GM21447 (cell line): ENCODE measurements around the gene NPHS1.
"Not testable (repeated sequence)": the region's sequence is repeated elsewhere in the genome, so short reads cannot be mapped to it uniquely, and the experiment has no call there.

Experiments used
- ATAC-seq: cut with Tn5 transposase; IDR thresholded peaks from one replicate; pipeline ENCODE4 v1.9.1; 2021; ENCODE audit not compliant: unreplicated experiment

Gene NPHS1

GRCh38 chr19:35874392-35874930 lies 22.2 kb upstream of the NPHS1 start:
- ATAC-seq: no peak

GRCh38 chr19:35872180-35872579 lies 19.9 kb upstream of the NPHS1 start:
- no peak for ATAC-seq

GRCh38 chr19:35871611-35872010 lies 19.3 kb upstream of the NPHS1 start:
- no peak for ATAC-seq

GRCh38 chr19:35870798-35871197 lies 18.5 kb upstream of the NPHS1 start:
- no peak for ATAC-seq

GRCh38 chr19:35870124-35870736 lies 17.9 kb upstream of the NPHS1 start:
- ATAC-seq: not testable (repeated sequence)

- no peak for ATAC-seq
Observed at GRCh38 chr19:35869327-35870123, 17.2 kb upstream of the NPHS1 start.

GRCh38 chr19:35868823-35869326 lies 16.6 kb upstream of the NPHS1 start:
- ATAC-seq: no peak

GRCh38 chr19:35868172-35868822 lies 16.0 kb upstream of the NPHS1 start, which contains the start of gene APLP1:
APLP1 (plus strand) TSS chr19:35868574; CDS start chr19:35868637, 63 bp downstream.
- no peak for ATAC-seq

GRCh38 chr19:35863018-35863417 lies 10.7 kb upstream of the NPHS1 start:
- ATAC-seq: no peak

GRCh38 chr19:35862528-35862927 lies 10.2 kb upstream of the NPHS1 start:
- ATAC-seq: no peak

GRCh38 chr19:35861640-35862160 lies 9.4 kb upstream of the NPHS1 start:
- no peak for ATAC-seq

GRCh38 chr19:35860818-35861639 lies 8.7 kb upstream of the NPHS1 start:
- no peak for ATAC-seq

- no peak for ATAC-seq
Observed at GRCh38 chr19:35860436-35860817, 8.1 kb upstream of the NPHS1 start.

GRCh38 chr19:35859414-35859813 lies 7.1 kb upstream of the NPHS1 start:
- no peak for ATAC-seq

GRCh38 chr19:35858311-35858710 lies 6.0 kb upstream of the NPHS1 start:
- ATAC-seq: no peak

GRCh38 chr19:35856546-35857149 lies 4.3 kb upstream of the NPHS1 start, which contains the start of gene KIRREL2:
KIRREL2 (plus strand) TSS chr19:35856911; CDS start chr19:35857120, 209 bp downstream.
- ATAC-seq: no peak

GRCh38 chr19:35853038-35853756 lies 893 bp upstream of the NPHS1 start:
- ATAC-seq: no peak

GRCh38 chr19:35851213-35852028 lies 883 bp downstream of the NPHS1 start:
- ATAC-seq: no peak
